Cardiac muscle cell (in vitro differentiated cells and primary cell): Measurements from ENCODE around the gene ABCB1. TPM values are rescaled to one million over a fixed set of nuclear protein-coding genes. Genes with fewer than 3 reads are reported as not detected.
"Not testable (repeated sequence)": the region's sequence is repeated elsewhere in the genome, so short reads cannot be mapped to it uniquely, and the experiment has no call there.

Experiments used
- DNase-seq, 2 donors: peaks; one replicate each; pipeline versions ENCODE4 v3.0.0 to v3.0.0-alpha.2; 2010 to 2017; ENCODE audit warnings: low read depth in 1 of 2, low spot score in 1 of 2
- H3K27ac ChIP-seq: fragments of 200-600 bp; sonication (generic); 2 replicates; pipeline ENCODE4 v1.5.1; 2016
- H3K27me3 ChIP-seq: fragments of 200-600 bp; sonication (generic); 2 replicates; pipeline ENCODE4 v1.6.0; 2016; ENCODE audit warnings: control low read depth
- H3K36me3 ChIP-seq: fragments of 200-600 bp; sonication (generic); 2 replicates; pipeline ENCODE4 v1.5.1; 2016; ENCODE audit warnings: control low read depth
- H3K4me1 ChIP-seq: fragments of 200-600 bp; sonication (generic); 2 replicates; pipeline ENCODE4 v1.8.1; 2017; ENCODE audit warnings: low read depth, mild to moderate bottlenecking, mixed run types
- H3K4me3 ChIP-seq: fragments of 200-600 bp; sonication (generic); 2 replicates; pipeline ENCODE4 v1.5.1; 2016; ENCODE audit warnings: mild to moderate bottlenecking
- H3K9me3 ChIP-seq: fragments of 200-600 bp; sonication (generic); 2 replicates; pipeline ENCODE4 v1.5.1; 2017; ENCODE audit warnings: low read depth, mild to moderate bottlenecking, control low read depth
- CTCF ChIP-seq: IDR thresholded peaks from 2 replicates; pipeline ENCODE4 v1.5.1; 2012; ENCODE audit warnings: low read depth, mild to moderate bottlenecking, low read length
- polyA plus RNA-seq: library from polyadenylated mRNA; unstranded; fragments of >200 nt; fragmentation: Nextera tagmentation; extraction: Ambion mirVana; gene quantifications from 2 replicates; pipeline ENCODE4 v1.2.1, GENCODE V29; 2016
- total RNA-seq: library from RNA; depleted of rRNA; stranded (reverse); fragments of >200 nt; gene quantifications from 2 replicates; pipeline ENCODE4 v1.2.3, GENCODE V29; 2016

Gene ABCB1
- total and polyA plus RNA-seq, 2 experiments from 2014 or later: not detected

GRCh38 chr7:87574630-87575029, 26.1 kb downstream of the ABCB1 start:
- DNase-seq: peak in 1 of 2 donors; percentile 10
- TF ChIP-seq CTCF: no peak
- H3K27ac ChIP-seq: no peak overlapping the region

GRCh38 chr7:87572513-87572912, 28.2 kb downstream of the ABCB1 start:
- H3K27ac ChIP-seq, DNase-seq, H3K27me3 ChIP-seq: not testable (repeated sequence)

More at GRCh38 chr7:87574630-87575029, 26.1 kb downstream of the ABCB1 start:
- H3K27me3 ChIP-seq: no peaks in the 10 kb centered on the region
- no peak overlapping the region for H3K4me3 ChIP-seq
- H3K4me1 ChIP-seq: no peaks in the 10 kb centered on the region
- H3K36me3 ChIP-seq: no peaks in the 10 kb centered on the region
- H3K9me3 ChIP-seq: no peaks in the 10 kb centered on the region

GRCh38 chr7:87570178-87570577, 30.5 kb downstream of the ABCB1 start:
- H3K36me3 ChIP-seq: no peaks in the 10 kb centered on the region
- no peak overlapping the region for H3K4me3 ChIP-seq

More at GRCh38 chr7:87572513-87572912, 28.2 kb downstream of the ABCB1 start:
- H3K4me1 ChIP-seq, H3K4me3 ChIP-seq, H3K36me3 ChIP-seq, H3K9me3 ChIP-seq: not testable (repeated sequence)

GRCh38 chr7:87567052-87567451, 33.6 kb downstream of the ABCB1 start:
- no peak for TF ChIP-seq CTCF
- H3K4me1 ChIP-seq: no peaks in the 10 kb centered on the region
- H3K9me3 ChIP-seq: no peaks in the 10 kb centered on the region
- H3K27ac ChIP-seq: no peak overlapping the region
- no peaks in the 10 kb centered on the region for H3K27me3 ChIP-seq
- no peaks in the 10 kb centered on the region for H3K36me3 ChIP-seq
- DNase-seq: no peak
- H3K4me3 ChIP-seq: no peak overlapping the region

More at GRCh38 chr7:87570178-87570577, 30.5 kb downstream of the ABCB1 start:
- no peak for TF ChIP-seq CTCF
- Histone ChIP-seq H3K4me1 (no peaks in the 10 kb centered on the region), H3K27me3 (no peaks in the 10 kb centered on the region), H3K9me3 (no peaks in the 10 kb centered on the region), H3K27ac (no peak overlapping the region)
- peak in 1 of 2 donors; percentile 3 for DNase-seq

- no peak for TF ChIP-seq CTCF
- Histone ChIP-seq H3K4me3 (no peak overlapping the region), H3K4me1 (no peaks in the 10 kb centered on the region), H3K9me3 (no peaks in the 10 kb centered on the region), H3K27ac (no peak overlapping the region), H3K27me3 (no peaks in the 10 kb centered on the region), H3K36me3 (no peaks in the 10 kb centered on the region)
- DNase-seq: no peak
Observed at GRCh38 chr7:87566311-87566900, 34.3 kb downstream of the ABCB1 start.

- H3K4me1 ChIP-seq: no peaks in the 10 kb centered on the region
- H3K9me3 ChIP-seq: no peaks in the 10 kb centered on the region
- H3K27me3 ChIP-seq: no peaks in the 10 kb centered on the region
- no peak overlapping the region for H3K4me3 ChIP-seq
- H3K27ac ChIP-seq: no peak overlapping the region
- no peak for DNase-seq
- H3K36me3 ChIP-seq: no peaks in the 10 kb centered on the region
- TF ChIP-seq CTCF: no peak
Observed at GRCh38 chr7:87565877-87566276, 34.8 kb downstream of the ABCB1 start.
